ENCODE measurements around the gene CEP89.
"Not testable (repeated sequence)": the region's sequence is repeated elsewhere in the genome, so short reads cannot be mapped to it uniquely, and the experiment has no call there.

Gene CEP89

GRCh38 chr19:32833388-32833787 is 138.4 kb downstream of the CEP89 start:
- DNase-seq (ENCODE audit: low read depth) = not testable (repeated sequence)

- not testable (repeated sequence) for DNase-seq (ENCODE audit: low read depth)
These were observed 138.9 kb downstream of the CEP89 start for GRCh38 chr19:32832825-32833224.

- DNase-seq (ENCODE audit: low read depth) = not testable (repeated sequence)
These were observed 139.7 kb downstream of the CEP89 start for GRCh38 chr19:32832094-32832493.

- no peak for DNase-seq (ENCODE audit: low read depth)
These were observed 140.1 kb downstream of the CEP89 start for GRCh38 chr19:32831611-32832010.

- DNase-seq (ENCODE audit: low read depth) = no peak
These were observed 141.3 kb downstream of the CEP89 start for GRCh38 chr19:32830231-32831014.

GRCh38 chr19:32829345-32829896 is 142.3 kb downstream of the CEP89 start:
- DNase-seq (ENCODE audit: low read depth) = no peak

GRCh38 chr19:32828643-32829344 is 143.0 kb downstream of the CEP89 start:
- no peak for DNase-seq (ENCODE audit: low read depth)

- DNase-seq (ENCODE audit: low read depth) = no peak
These were observed 143.6 kb downstream of the CEP89 start for GRCh38 chr19:32828139-32828538.
